HL-60 (cell line): Measurements from ENCODE around the gene ZEB1.

Source experiments
- GABPA ChIP-seq: IDR thresholded peaks from 2 replicates; pipeline ENCODE4 v1.6.1; 2012; ENCODE audit warnings: low read depth
- TF ChIP-seq, protein P1 (sequence below): IDR thresholded peaks from 2 replicates; pipeline ENCODE4 v1.6.1; 2012; ENCODE audit warnings: low read depth; ENCODE audit not compliant: insufficient replicate concordance
- TF ChIP-seq, protein P2 (sequence below): IDR thresholded peaks from one replicate; pipeline ENCODE4 v1.5.1; 2011; ENCODE audit warnings: low read length, control low read depth, inconsistent platforms; ENCODE audit not compliant: insufficient read depth

- TF ChIP-seq, protein P1, sequence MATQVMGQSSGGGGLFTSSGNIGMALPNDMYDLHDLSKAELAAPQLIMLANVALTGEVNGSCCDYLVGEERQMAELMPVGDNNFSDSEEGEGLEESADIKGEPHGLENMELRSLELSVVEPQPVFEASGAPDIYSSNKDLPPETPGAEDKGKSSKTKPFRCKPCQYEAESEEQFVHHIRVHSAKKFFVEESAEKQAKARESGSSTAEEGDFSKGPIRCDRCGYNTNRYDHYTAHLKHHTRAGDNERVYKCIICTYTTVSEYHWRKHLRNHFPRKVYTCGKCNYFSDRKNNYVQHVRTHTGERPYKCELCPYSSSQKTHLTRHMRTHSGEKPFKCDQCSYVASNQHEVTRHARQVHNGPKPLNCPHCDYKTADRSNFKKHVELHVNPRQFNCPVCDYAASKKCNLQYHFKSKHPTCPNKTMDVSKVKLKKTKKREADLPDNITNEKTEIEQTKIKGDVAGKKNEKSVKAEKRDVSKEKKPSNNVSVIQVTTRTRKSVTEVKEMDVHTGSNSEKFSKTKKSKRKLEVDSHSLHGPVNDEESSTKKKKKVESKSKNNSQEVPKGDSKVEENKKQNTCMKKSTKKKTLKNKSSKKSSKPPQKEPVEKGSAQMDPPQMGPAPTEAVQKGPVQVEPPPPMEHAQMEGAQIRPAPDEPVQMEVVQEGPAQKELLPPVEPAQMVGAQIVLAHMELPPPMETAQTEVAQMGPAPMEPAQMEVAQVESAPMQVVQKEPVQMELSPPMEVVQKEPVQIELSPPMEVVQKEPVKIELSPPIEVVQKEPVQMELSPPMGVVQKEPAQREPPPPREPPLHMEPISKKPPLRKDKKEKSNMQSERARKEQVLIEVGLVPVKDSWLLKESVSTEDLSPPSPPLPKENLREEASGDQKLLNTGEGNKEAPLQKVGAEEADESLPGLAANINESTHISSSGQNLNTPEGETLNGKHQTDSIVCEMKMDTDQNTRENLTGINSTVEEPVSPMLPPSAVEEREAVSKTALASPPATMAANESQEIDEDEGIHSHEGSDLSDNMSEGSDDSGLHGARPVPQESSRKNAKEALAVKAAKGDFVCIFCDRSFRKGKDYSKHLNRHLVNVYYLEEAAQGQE = peak; percentile 27
- TF ChIP-seq, protein P2, sequence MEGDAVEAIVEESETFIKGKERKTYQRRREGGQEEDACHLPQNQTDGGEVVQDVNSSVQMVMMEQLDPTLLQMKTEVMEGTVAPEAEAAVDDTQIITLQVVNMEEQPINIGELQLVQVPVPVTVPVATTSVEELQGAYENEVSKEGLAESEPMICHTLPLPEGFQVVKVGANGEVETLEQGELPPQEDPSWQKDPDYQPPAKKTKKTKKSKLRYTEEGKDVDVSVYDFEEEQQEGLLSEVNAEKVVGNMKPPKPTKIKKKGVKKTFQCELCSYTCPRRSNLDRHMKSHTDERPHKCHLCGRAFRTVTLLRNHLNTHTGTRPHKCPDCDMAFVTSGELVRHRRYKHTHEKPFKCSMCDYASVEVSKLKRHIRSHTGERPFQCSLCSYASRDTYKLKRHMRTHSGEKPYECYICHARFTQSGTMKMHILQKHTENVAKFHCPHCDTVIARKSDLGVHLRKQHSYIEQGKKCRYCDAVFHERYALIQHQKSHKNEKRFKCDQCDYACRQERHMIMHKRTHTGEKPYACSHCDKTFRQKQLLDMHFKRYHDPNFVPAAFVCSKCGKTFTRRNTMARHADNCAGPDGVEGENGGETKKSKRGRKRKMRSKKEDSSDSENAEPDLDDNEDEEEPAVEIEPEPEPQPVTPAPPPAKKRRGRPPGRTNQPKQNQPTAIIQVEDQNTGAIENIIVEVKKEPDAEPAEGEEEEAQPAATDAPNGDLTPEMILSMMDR = no peak
- TF ChIP-seq GABPA = no peak
Observed at GRCh38 chr10:31318854-31319601, at the start of gene ZEB1.
